Transverse colon (tissue), 4 donors: ENCODE measurements around the gene CCDC86.

Experiments used
- POLR2A ChIP-seq: fragments of 450-650 bp; IDR thresholded peaks from one replicate; pipeline ENCODE4 v1.6.1; 2016; ENCODE audit warnings: antibody characterized with exemption, mild to moderate bottlenecking, moderate library complexity
- POLR2AphosphoS5 ChIP-seq, 3 donors: sonication (generic); formaldehyde crosslinking; IDR thresholded peaks; one replicate each; pipeline ENCODE4 v1.6.1; 2016; ENCODE audit warnings: antibody characterized with exemption in 3 of 3
- TF ChIP-seq, protein P1 (sequence below), 5 experiments: fragments of 200-600 bp in 3 of 5; fragments of 450-650 bp in 2 of 5; sonication (generic) in 3 of 5; IDR thresholded peaks; 1 replicate in 2 of 5; 2 replicates in 3 of 5; pipeline ENCODE4 v1.5.1; 2016 to 2017; ENCODE audit warnings: antibody characterized with exemption in 5 of 5, inconsistent platforms in 3 of 5, mild to moderate bottlenecking in 2 of 5, moderate library complexity in 1 of 5

DNA sequence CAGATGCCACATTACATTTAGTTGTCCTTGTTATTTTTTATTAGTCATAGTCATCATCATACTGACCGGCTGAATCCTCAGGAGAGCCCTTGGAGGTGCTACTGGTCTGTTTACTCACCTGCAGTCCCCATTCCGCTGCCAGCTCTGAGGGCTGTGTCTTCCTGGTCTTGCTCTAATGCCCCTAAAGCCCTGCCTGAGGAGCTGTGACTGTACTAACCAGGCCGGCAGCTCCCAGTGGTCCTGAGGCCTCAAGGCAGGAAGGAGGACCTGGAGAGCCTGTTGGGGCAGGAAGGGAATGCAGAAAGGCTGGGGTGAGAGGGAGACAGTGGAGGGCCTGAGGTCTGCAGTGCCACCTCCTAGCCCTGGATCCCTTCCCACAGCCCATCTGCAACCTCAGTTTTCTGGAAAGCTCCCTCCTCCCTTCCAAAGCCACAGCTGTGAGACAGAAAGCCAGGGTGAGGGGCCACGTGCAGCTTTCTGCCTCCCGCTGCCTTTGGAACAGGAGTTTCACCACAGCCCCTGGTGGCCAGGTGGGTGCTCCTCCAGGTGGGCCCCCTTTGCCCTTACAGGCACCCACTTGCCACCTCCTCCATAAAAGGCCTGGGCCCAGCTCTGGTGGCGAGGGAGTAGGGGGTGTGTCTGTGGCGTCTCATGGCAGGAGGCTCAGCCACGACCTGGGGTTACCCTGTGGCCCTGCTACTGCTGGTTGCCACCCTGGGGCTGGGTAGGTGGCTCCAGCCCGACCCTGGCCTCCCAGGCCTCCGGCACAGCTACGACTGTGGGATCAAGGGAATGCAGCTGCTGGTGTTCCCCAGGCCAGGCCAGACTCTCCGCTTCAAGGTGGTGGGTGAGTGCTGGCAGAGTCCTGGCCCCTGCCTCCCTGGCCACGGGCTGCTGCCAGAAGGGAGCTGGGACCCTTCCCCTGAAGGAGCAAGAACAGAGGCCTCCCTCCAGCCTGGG, 25.3 kb downstream of the CCDC86 start, which contains the start of gene ZP1:
- TF ChIP-seq, protein P1, sequence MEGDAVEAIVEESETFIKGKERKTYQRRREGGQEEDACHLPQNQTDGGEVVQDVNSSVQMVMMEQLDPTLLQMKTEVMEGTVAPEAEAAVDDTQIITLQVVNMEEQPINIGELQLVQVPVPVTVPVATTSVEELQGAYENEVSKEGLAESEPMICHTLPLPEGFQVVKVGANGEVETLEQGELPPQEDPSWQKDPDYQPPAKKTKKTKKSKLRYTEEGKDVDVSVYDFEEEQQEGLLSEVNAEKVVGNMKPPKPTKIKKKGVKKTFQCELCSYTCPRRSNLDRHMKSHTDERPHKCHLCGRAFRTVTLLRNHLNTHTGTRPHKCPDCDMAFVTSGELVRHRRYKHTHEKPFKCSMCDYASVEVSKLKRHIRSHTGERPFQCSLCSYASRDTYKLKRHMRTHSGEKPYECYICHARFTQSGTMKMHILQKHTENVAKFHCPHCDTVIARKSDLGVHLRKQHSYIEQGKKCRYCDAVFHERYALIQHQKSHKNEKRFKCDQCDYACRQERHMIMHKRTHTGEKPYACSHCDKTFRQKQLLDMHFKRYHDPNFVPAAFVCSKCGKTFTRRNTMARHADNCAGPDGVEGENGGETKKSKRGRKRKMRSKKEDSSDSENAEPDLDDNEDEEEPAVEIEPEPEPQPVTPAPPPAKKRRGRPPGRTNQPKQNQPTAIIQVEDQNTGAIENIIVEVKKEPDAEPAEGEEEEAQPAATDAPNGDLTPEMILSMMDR (IDR thresholded peaks at IDR 0.05) = no peak
- TF ChIP-seq POLR2A (no peak), POLR2AphosphoS5 (IDR thresholded peaks at IDR 0.05) (no peak)
